OCI-LY1 (cell line): ENCODE results near the gene MYF6.

Experiments
- H2AFZ ChIP-seq: fragments of 200-600 bp; sonication (generic), shearing (Covaris generic); 2 replicates; pipeline ENCODE4 v1.6.0; 2014; ENCODE audit warnings: antibody characterized with exemption, mild to moderate bottlenecking, low read length
- H3F3A ChIP-seq: fragments of 200-600 bp; sonication (generic), shearing (Covaris generic); 2 replicates; pipeline ENCODE4 v1.6.0; 2014; ENCODE audit warnings: mild to moderate bottlenecking, antibody characterized with exemption, low read length, moderate library complexity; ENCODE audit not compliant: insufficient read depth
- H3K27ac ChIP-seq: fragments of 200-600 bp; sonication (generic); 2 replicates; pipeline ENCODE4 v1.5.1; 2014; ENCODE audit warnings: low read length, mixed run types, mild to moderate bottlenecking, low read depth; ENCODE audit not compliant: poor library complexity, severe bottlenecking
- H3K27me3 ChIP-seq: fragments of 200-600 bp; sonication (generic); 2 replicates; pipeline ENCODE4 v1.6.0; 2014; ENCODE audit warnings: antibody characterized with exemption, mild to moderate bottlenecking, low read length, moderate library complexity; ENCODE audit not compliant: insufficient read depth
- H3K36me3 ChIP-seq: fragments of 200-600 bp; sonication (generic); 2 replicates; pipeline ENCODE4 v1.6.1; 2014; ENCODE audit warnings: mild to moderate bottlenecking, antibody characterized with exemption, low read length, moderate library complexity, mixed read lengths; ENCODE audit not compliant: insufficient read depth
- H3K4me1 ChIP-seq: fragments of 200-600 bp; sonication (generic); 2 replicates; pipeline ENCODE4 v1.5.1; 2014; ENCODE audit warnings: mild to moderate bottlenecking, low read length, moderate library complexity; ENCODE audit not compliant: insufficient read depth, severe bottlenecking
- H3K4me2 ChIP-seq: fragments of 200-600 bp; sonication (generic), shearing (Covaris generic); 2 replicates; pipeline ENCODE4 v1.6.1; 2014; ENCODE audit warnings: low read length
- H3K4me3 ChIP-seq: fragments of 200-600 bp; sonication (generic); 2 replicates; pipeline ENCODE4 v1.5.1; 2014; ENCODE audit warnings: low read length, low read depth, mild to moderate bottlenecking, mixed read lengths; ENCODE audit not compliant: poor library complexity, severe bottlenecking
- H3K79me2 ChIP-seq: fragments of 200-600 bp; shearing (Covaris generic); 2 replicates; pipeline ENCODE4 v1.6.1; 2016; ENCODE audit warnings: mixed run types, low read length, mixed read lengths; ENCODE audit not compliant: insufficient read depth
- H3K9ac ChIP-seq: fragments of 200-600 bp; sonication (generic), shearing (Covaris generic); 2 replicates; pipeline ENCODE4 v1.6.1; 2014; ENCODE audit warnings: mild to moderate bottlenecking, low read length, mixed read lengths
- H3K9me2 ChIP-seq: fragments of 200-600 bp; sonication (generic), shearing (Covaris generic); 2 replicates; pipeline ENCODE4 v1.6.1; 2014; ENCODE audit warnings: low read depth, mild to moderate bottlenecking, low read length, mixed read lengths
- H3K9me3 ChIP-seq: fragments of 200-600 bp; shearing (Covaris generic); 2 replicates; pipeline ENCODE4 v1.6.1; 2014; ENCODE audit warnings: low read length, mixed read lengths
- H4K20me1 ChIP-seq: fragments of 200-600 bp; sonication (generic), shearing (Covaris generic); 2 replicates; pipeline ENCODE4 v1.6.0; 2016; ENCODE audit warnings: mild to moderate bottlenecking, low read length; ENCODE audit not compliant: insufficient read depth
- CTCF ChIP-seq: fragments of 200-600 bp; sonication (generic), shearing (Covaris generic); IDR thresholded peaks from 2 replicates; pipeline ENCODE4 v1.5.1; 2017; ENCODE audit warnings: mild to moderate bottlenecking, antibody characterized with exemption, low read length, moderate library complexity, mixed read lengths
- EZH2 ChIP-seq: fragments of 200-600 bp; sonication (generic), shearing (Covaris generic); IDR thresholded peaks from 2 replicates; pipeline ENCODE4 v1.8.0; 2017; ENCODE audit warnings: borderline replicate concordance, mixed run types, mild to moderate bottlenecking, antibody characterized with exemption, low read length, moderate library complexity, mixed read lengths

Gene MYF6

GRCh38 chr12:80754274-80754673 is 46.8 kb downstream of the MYF6 start:
- Histone ChIP-seq H3K9me3 (no peaks in the 10 kb centered on the region), H3K9me2 (no peaks in the 10 kb centered on the region), H3K27ac (no peak overlapping the region), H2AFZ (no peak overlapping the region), H3K9ac (no peak overlapping the region), H3K4me3 (no peak overlapping the region), H3K36me3 (no peaks in the 10 kb centered on the region), H4K20me1 (no peaks in the 10 kb centered on the region), H3K4me1 (no peaks in the 10 kb centered on the region), H3K27me3 (no peaks in the 10 kb centered on the region), H3K4me2 (no peak overlapping the region), H3F3A (no peaks in the 10 kb centered on the region), H3K79me2 (no peaks in the 10 kb centered on the region)
- TF ChIP-seq CTCF: no peak
- TF ChIP-seq EZH2: no peak

GRCh38 chr12:80756875-80757274 is 49.4 kb downstream of the MYF6 start:
- no peak overlapping the region for H2AFZ ChIP-seq
- no peaks in the 10 kb centered on the region for H3F3A ChIP-seq
- no peaks in the 10 kb centered on the region for H3K9me3 ChIP-seq
- TF ChIP-seq EZH2 (no peak), CTCF (no peak)
- no peak overlapping the region for H3K9ac ChIP-seq
- no peak overlapping the region for H3K4me2 ChIP-seq
- H3K4me1 ChIP-seq: no peaks in the 10 kb centered on the region
- H3K36me3 ChIP-seq: no peaks in the 10 kb centered on the region
- H3K4me3 ChIP-seq: no peak overlapping the region
- no peak overlapping the region for H3K27ac ChIP-seq
- H4K20me1 ChIP-seq: no peaks in the 10 kb centered on the region
- no peaks in the 10 kb centered on the region for H3K79me2 ChIP-seq
- no peaks in the 10 kb centered on the region for H3K9me2 ChIP-seq
- no peaks in the 10 kb centered on the region for H3K27me3 ChIP-seq
